ENCODE measurements around the gene TMEM164.

The TMEM164 gene

DNA sequence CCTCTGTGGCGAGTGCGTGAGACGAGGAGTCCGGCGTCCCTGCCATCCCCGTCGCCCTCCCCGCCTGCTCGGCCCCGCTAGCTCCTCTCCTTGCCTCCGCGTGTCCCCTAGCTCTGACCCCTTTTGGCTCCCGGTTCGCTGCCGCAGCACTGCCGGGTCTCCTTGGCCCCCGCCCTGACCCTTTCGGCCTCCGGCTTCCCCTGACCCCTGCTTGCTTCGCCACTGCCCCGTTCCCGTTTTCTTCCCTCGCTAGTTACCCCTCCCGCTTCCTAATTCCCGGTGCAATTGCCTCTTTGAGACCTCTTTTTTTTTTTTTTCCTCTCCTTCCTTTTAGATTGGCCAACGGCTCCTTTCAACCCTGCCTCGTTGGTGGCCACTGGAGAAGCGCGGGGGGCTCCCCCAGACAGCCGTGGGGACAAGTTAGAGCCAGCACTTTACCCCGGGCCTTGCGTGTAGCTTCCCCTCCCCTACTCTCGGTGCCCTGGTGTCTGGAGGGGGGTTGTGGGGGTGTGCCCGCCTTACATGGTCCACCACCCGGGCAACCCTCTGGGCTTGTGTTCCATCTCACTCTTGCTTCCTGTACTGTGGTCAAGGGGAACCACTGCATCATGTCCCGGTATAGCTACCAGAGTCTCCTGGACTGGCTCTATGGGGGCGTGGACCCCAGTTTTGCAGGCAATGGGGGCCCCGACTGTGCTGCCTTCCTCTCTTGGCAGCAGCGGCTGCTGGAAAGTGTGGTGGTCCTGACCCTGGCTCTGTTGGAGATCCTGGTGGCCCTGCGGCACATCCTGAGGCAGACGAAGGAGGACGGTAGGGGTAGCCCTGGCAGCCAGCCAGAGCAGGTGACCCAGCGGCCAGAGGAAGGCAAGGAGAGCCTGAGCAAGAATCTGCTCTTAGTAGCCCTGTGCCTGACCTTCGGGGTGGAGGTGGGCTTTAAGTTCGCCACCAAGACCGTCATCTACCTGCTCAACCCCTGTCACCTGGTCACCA lies 548 bp downstream of the TMEM164 start:
- TF ChIP-seq, protein P1, sequence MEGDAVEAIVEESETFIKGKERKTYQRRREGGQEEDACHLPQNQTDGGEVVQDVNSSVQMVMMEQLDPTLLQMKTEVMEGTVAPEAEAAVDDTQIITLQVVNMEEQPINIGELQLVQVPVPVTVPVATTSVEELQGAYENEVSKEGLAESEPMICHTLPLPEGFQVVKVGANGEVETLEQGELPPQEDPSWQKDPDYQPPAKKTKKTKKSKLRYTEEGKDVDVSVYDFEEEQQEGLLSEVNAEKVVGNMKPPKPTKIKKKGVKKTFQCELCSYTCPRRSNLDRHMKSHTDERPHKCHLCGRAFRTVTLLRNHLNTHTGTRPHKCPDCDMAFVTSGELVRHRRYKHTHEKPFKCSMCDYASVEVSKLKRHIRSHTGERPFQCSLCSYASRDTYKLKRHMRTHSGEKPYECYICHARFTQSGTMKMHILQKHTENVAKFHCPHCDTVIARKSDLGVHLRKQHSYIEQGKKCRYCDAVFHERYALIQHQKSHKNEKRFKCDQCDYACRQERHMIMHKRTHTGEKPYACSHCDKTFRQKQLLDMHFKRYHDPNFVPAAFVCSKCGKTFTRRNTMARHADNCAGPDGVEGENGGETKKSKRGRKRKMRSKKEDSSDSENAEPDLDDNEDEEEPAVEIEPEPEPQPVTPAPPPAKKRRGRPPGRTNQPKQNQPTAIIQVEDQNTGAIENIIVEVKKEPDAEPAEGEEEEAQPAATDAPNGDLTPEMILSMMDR (IDR thresholded peaks at IDR 0.05; ENCODE audit: low read depth, low read length, missing control alignments) = no peak
- peak overlapping the region; percentile 48 for H3K4me3 ChIP-seq (replicated peaks; ENCODE audit: low read depth, low read length)
- no peak for DNase-seq (ENCODE audit: extremely low read depth, low read depth)

- TF ChIP-seq, protein P1 (IDR thresholded peaks at IDR 0.05; ENCODE audit: low read depth, low read length, missing control alignments) = no peak
- peak overlapping the region; percentile 48; the same call in 1 of the 2 replicates for H3K4me3 ChIP-seq (replicated peaks; ENCODE audit: low read depth, low read length)
- no peak for DNase-seq (ENCODE audit: extremely low read depth, low read depth)
Observed at GRCh38 chrX:110004215-110004614, 1.3 kb downstream of the TMEM164 start.

DNA sequence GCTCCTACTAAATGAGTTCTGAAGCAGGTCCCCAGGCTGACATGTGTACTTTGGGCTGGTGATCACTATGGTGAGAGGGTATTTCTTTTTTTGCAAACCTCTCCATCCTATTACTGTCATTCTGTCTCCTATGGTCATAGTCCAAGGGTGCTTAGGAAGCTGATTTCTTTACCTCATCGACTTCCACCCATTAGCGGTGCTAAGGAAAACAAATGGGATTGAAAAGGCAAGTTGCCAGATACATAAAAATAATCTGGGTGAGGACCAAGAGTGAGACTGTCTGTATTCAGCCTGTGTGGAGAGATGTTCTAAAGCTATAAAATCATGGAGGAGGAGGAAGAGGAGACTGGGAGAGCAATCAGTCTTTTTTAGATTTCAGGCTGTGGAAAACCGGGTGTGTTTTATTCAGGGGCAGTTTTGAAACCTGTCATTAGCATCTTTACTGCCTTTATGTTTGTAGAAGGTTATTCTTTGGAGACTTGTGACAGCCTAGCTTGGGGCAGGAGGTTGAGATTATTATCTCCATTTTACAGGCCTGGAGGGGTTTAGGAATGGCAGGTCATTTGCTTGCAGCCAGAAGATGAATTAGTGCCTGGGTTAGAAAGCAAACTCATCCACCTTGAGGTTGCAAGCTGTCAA lies 1.9 kb downstream of the TMEM164 start:
- no peak for DNase-seq (ENCODE audit: extremely low read depth, low read depth)
- TF ChIP-seq, protein P1 (IDR thresholded peaks at IDR 0.05; ENCODE audit: low read depth, low read length, missing control alignments) = no peak
- H3K4me3 ChIP-seq (replicated peaks; ENCODE audit: low read depth, low read length) = no peak overlapping the region

DNA sequence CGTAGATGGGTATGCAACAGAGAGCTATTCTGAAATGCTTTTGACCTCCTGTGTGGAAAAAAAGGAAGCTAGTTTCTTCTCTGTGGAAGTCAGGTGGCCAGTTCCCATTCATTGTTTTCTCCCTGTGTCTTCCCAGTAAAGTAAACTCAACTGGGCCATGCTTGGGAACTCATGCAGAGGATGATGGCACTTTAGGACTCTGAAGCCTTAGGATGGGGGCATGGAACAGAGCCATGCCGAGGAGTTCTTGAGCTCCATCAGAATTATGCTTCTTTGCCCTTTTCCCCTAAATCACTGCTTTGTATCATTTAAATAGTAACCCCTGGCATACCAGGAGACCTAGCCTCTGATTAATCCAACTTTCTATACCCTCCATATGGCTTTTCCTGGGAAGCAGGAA lies 3.2 kb downstream of the TMEM164 start:
- TF ChIP-seq, protein P1 (IDR thresholded peaks at IDR 0.05; ENCODE audit: low read depth, low read length, missing control alignments) = no peak
- no peak overlapping the region for H3K4me3 ChIP-seq (replicated peaks; ENCODE audit: low read depth, low read length)
- no peak for DNase-seq (ENCODE audit: extremely low read depth, low read depth)

DNA sequence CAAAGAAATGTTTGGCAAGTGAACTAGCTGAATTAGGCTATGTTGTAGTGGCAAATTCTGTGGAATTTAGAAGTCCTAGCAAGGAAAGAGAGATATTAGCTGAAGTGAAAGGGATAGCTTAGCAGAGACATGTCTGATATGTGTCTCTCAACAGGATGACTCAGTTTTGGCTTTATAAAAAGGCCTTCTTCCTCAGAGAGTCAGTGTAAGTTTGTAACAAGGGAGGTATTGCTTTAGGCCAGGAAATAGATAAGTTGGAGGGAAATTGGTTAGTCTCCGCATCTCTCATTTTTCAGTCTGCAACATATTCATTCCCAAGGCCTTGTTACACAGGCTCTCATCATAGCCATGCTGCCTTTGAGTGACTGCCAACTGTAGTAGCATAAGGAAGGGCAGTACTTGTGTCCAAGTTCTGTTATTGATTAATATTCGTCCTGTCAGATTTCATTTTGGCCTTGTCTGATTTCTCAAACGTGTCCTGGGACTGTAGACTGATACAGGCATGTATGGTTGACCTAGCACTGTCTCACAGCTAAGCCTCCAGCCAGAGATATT lies 4.0 kb downstream of the TMEM164 start:
- DNase-seq (ENCODE audit: extremely low read depth, low read depth) = no peak
- TF ChIP-seq, protein P1 (IDR thresholded peaks at IDR 0.05; ENCODE audit: low read depth, low read length, missing control alignments) = no peak
- H3K4me3 ChIP-seq (replicated peaks; ENCODE audit: low read depth, low read length) = no peak overlapping the region

DNA sequence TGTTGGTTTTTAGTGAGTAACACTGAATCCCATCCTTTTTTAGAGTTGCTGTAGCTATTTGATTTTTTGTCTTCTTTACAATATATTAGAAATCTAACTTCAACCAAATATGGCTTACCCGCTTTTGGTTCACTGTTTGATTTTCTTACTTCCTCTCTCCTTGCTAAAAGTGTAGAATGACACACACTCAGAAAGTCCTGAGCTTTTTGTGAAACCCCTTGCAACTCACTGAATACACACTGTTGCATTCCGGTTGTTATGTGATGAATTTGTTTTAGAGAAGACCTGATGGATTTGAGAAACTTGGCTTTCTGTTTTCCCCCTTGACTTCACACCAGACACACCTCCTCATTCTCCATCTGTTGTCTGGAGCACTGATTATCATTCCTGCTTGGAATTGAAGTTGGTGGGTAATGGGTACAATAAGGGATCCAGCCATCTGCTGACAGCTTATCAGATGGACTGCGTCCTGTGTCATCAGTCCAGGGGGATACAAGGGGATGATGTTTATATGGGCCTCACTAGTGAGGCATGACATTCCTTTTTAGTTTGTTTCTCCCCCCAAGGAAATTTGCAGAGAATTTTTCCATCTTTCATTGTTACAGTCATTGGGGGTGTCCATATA lies 5.2 kb downstream of the TMEM164 start:
- H3K4me3 ChIP-seq (replicated peaks; ENCODE audit: low read depth, low read length) = no peak overlapping the region
- TF ChIP-seq, protein P1 (IDR thresholded peaks at IDR 0.05; ENCODE audit: low read depth, low read length, missing control alignments) = no peak
- DNase-seq (ENCODE audit: extremely low read depth, low read depth) = no peak
